ENCODE results near the gene EVC2. TPM values are rescaled to one million over a fixed set of nuclear protein-coding genes. Genes with fewer than 3 reads are reported as not detected.

EVC2 gene
- total and polyA plus RNA-seq, 2 of the 13 experiments (the other 11 are each of a cell fraction or from before 2014, with no cell fraction given), result not detected

DNA sequence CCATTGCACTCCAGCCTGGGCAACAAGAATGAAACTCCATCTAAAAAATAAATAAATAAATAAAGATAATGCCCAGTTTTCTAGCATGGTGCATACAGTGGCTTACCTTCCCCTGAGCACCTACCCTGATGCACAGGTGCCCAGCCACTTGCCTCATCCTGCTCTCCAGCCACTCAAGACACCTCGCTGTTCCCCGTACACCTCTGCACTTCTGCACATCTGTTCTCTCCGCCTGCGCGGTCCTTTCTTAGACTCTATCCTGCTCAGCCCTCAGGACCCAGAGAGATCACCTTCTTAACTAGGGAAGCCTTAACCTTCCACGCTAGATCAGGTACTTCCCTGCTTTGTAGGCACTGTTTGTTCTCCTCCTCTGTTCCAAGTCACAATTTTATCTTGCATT is 5.5 kb upstream of the EVC2 start:
- Histone ChIP-seq H3K4me2 (ENCODE audit: low read depth, low read length) (no peak overlapping the region), H4K20me1 (ENCODE audit: insufficient read depth, low read length) (no peaks in the 10 kb centered on the region), H2AFZ (ENCODE audit: low read length) (no peak overlapping the region), H3K9me3 (ENCODE audit: low read length) (peaks cover 7% of the 10 kb centered on the region), H3K36me3 (replicated peaks in 1 of 2; ENCODE audit: control insufficient read depth in 1 of 2, insufficient read depth in 2 of 2, low read length in 2 of 2) (no peaks in the 10 kb centered on the region), H3K9ac (ENCODE audit: insufficient read depth, low read depth, low read length) (no peak overlapping the region), H3K27me3 (ENCODE audit: control insufficient read depth in 1 of 2, insufficient read depth in 2 of 2, low read length in 2 of 2) (no peaks in the 10 kb centered on the region; a peak in 1 of 5 replicates), H3K27ac (ENCODE audit: extremely low read length, insufficient read depth, low read length) (no peak overlapping the region), H3K79me2 (ENCODE audit: insufficient read depth, low read length) (peaks cover 6% of the 10 kb centered on the region), H3K4me3 (replicated peaks in 1 of 3; ENCODE audit: insufficient read depth in 1 of 3, low read depth in 2 of 3, low read length in 3 of 3) (no peak overlapping the region), H3K4me1 (ENCODE audit: insufficient read depth, low read length) (peaks cover 67% of the 10 kb centered on the region)
- no peak for FAIRE-seq
- POLR2A ChIA-PET, result no interaction called here
- in situ Hi-C loops (cut with HindIII; ENCODE audit: extremely low pct_ligation_motif_present, low pct_unique_long_range_greater_than_20kb) (no loop called here), intact Hi-C loops (cut with micrococcal nuclease; ENCODE audit: unreplicated experiment) (no loop called here)
- DNase-seq (ENCODE audit: low spot score), result no peak
- no peak for ATAC-seq
- 80% methylated on average over 6 of the region's 6 CpGs for WGBS (ENCODE audit: low lambda C conversion rate)
- CTCF ChIA-PET (ENCODE audit: low intra/inter-chr PET ratio, low total read pairs), result no interaction called here
- no TSS peak for BruUV-seq (replicated peaks)
- no peak for TF ChIP-seq TP53 (CRISPR knock-in tag; conservative IDR thresholded peaks at IDR 0.05)
- TF ChIP-seq ZNF879 (CRISPR knock-in tag; IDR thresholded peaks at IDR 0.05), result no peak
- no peak for TF ChIP-seq ZBTB38 (CRISPR knock-in tag; IDR thresholded peaks at IDR 0.05)
- TF ChIP-seq BORCS8-MEF2B (CRISPR knock-in tag; IDR thresholded peaks at IDR 0.05), result no peak
- TF ChIP-seq ZNF761 (CRISPR knock-in tag; conservative IDR thresholded peaks at IDR 0.05), result no peak
- no peak for TF ChIP-seq ZNF83 (CRISPR knock-in tag; IDR thresholded peaks at IDR 0.05; ENCODE audit: borderline replicate concordance)
- TF ChIP-seq ZIK1 (CRISPR knock-in tag; IDR thresholded peaks at IDR 0.05; ENCODE audit: borderline replicate concordance, low read depth), result no peak
- no peak for TF ChIP-seq MIER3 (CRISPR knock-in tag; IDR thresholded peaks at IDR 0.05; ENCODE audit: borderline replicate concordance)
- no peak for TF ChIP-seq ADNP (CRISPR knock-in tag; IDR thresholded peaks at IDR 0.05)
- no peak for TF ChIP-seq ZSCAN22 (CRISPR knock-in tag; IDR thresholded peaks at IDR 0.05)
- TF ChIP-seq SALL1 (CRISPR knock-in tag; IDR thresholded peaks at IDR 0.05), result no peak
- no peak for TF ChIP-seq HNRNPK (IDR thresholded peaks at IDR 0.05; ENCODE audit: low read depth, low read length, poor library complexity, severe bottlenecking)
- TF ChIP-seq FUBP1 (CRISPR knock-in tag; IDR thresholded peaks at IDR 0.05; ENCODE audit: borderline replicate concordance), result no peak
- no peak for TF ChIP-seq ZNF720 (CRISPR knock-in tag; IDR thresholded peaks at IDR 0.05)
- TF ChIP-seq ZNF660 (CRISPR knock-in tag; IDR thresholded peaks at IDR 0.05; ENCODE audit: borderline replicate concordance, low read depth), result no peak
- TF ChIP-seq ZNF549 (CRISPR knock-in tag; IDR thresholded peaks at IDR 0.05), result no peak
- no peak for TF ChIP-seq ZNF891 (CRISPR knock-in tag; IDR thresholded peaks at IDR 0.05)
- TF ChIP-seq POGZ (CRISPR knock-in tag; IDR thresholded peaks at IDR 0.05), result no peak
- no peak for TF ChIP-seq ZNF143 (CRISPR knock-in tag; IDR thresholded peaks at IDR 0.05)
- no peak for TF ChIP-seq HDAC2 (CRISPR knock-in tag; IDR thresholded peaks at IDR 0.05)
